ENCODE results near the gene PTPRG. TPM values are rescaled to one million over a fixed set of nuclear protein-coding genes. Genes with fewer than 3 reads are reported as not detected.

The PTPRG gene
- polyA plus RNA-seq, 3 donors, result not detected

GRCh38 chr3:61828184-61828874 lies 267.0 kb downstream of the PTPRG start:
- H3K36me3 ChIP-seq (replicated peaks in 1 of 2; ENCODE audit: control insufficient read depth in 1 of 2, insufficient read depth in 2 of 2, low read length in 2 of 2), result no peaks in the 10 kb centered on the region
- no peak overlapping the region for H3K27ac Mint-ChIP-seq
- H3K4me1 ChIP-seq (ENCODE audit: control insufficient read depth in 1 of 2, insufficient read depth in 2 of 2, low read length in 2 of 2), result no peaks in the 10 kb centered on the region
- H3K9me3 ChIP-seq (replicated peaks in 1 of 2; ENCODE audit: control insufficient read depth in 1 of 2, insufficient read depth in 1 of 2, low read length in 2 of 2), result no peaks in the 10 kb centered on the region
- H3K4me3 ChIP-seq (replicated peaks in 1 of 3; ENCODE audit: low read depth in 2 of 3, low read length in 3 of 3), result no peak overlapping the region
- H3K27me3 ChIP-seq (ENCODE audit: control insufficient read depth in 2 of 2, insufficient read depth in 2 of 2, low read length in 2 of 2), result no peaks in the 10 kb centered on the region
- no peaks in the 10 kb centered on the region for H3K36me3 Mint-ChIP-seq
- no peak overlapping the region for H3K4me2 ChIP-seq (replicated peaks; ENCODE audit: extremely low read depth, low read length, poor library complexity, severe bottlenecking)
- no peak overlapping the region for H3K9ac ChIP-seq (ENCODE audit: insufficient read depth, low read length, poor library complexity, severe bottlenecking)
- intact Hi-C loops (cut with micrococcal nuclease), result no loop called here
- no peak overlapping the region for H3K27ac ChIP-seq (ENCODE audit: low read depth in 1 of 2, low read length in 2 of 2)
- no peak overlapping the region for H2AFZ ChIP-seq (ENCODE audit: insufficient read depth, low read depth, low read length, poor library complexity, severe bottlenecking)
- no peak overlapping the region for H3K4me3 Mint-ChIP-seq
- H3K79me2 ChIP-seq (ENCODE audit: insufficient read depth, low read length), result no peaks in the 10 kb centered on the region
- H3K27me3 Mint-ChIP-seq (ENCODE audit: low read depth in 3 of 3), result peaks cover 0 to 2% (median 0%) of the 10 kb centered on the region in 3 donors
- no peak for TF ChIP-seq CTCF (IDR thresholded peaks at IDR 0.05)
- no peaks in the 10 kb centered on the region for H3K4me1 Mint-ChIP-seq
- H4K20me1 ChIP-seq (ENCODE audit: insufficient read depth, low read length), result no peaks in the 10 kb centered on the region
- H3K9me3 Mint-ChIP-seq, result peaks cover 0 to 3% (median 2%) of the 10 kb centered on the region in 7 donors
- DNase-seq, result no peak
- 100% methylated on average over 1 of the region's 7 CpGs for WGBS (ENCODE audit: insufficient coverage)

- Histone ChIP-seq H4K20me1 (ENCODE audit: insufficient read depth, low read length) (no peaks in the 10 kb centered on the region), H3K36me3 (replicated peaks in 1 of 2; ENCODE audit: control insufficient read depth in 1 of 2, insufficient read depth in 2 of 2, low read length in 2 of 2) (no peaks in the 10 kb centered on the region), H3K9me3 (replicated peaks in 1 of 2; ENCODE audit: control insufficient read depth in 1 of 2, insufficient read depth in 1 of 2, low read length in 2 of 2) (no peaks in the 10 kb centered on the region), H3K4me1 (ENCODE audit: control insufficient read depth in 1 of 2, insufficient read depth in 2 of 2, low read length in 2 of 2) (no peaks in the 10 kb centered on the region), H3K9ac (ENCODE audit: insufficient read depth, low read length, poor library complexity, severe bottlenecking) (no peak overlapping the region), H3K27me3 (ENCODE audit: control insufficient read depth in 2 of 2, insufficient read depth in 2 of 2, low read length in 2 of 2) (no peaks in the 10 kb centered on the region), H3K4me2 (replicated peaks; ENCODE audit: extremely low read depth, low read length, poor library complexity, severe bottlenecking) (no peak overlapping the region), H2AFZ (ENCODE audit: insufficient read depth, low read depth, low read length, poor library complexity, severe bottlenecking) (no peak overlapping the region), H3K4me3 (replicated peaks in 1 of 3; ENCODE audit: low read depth in 2 of 3, low read length in 3 of 3) (no peak overlapping the region), H3K79me2 (ENCODE audit: insufficient read depth, low read length) (no peaks in the 10 kb centered on the region), H3K27ac (ENCODE audit: low read depth in 1 of 2, low read length in 2 of 2) (no peak overlapping the region)
- no peaks in the 10 kb centered on the region for H3K4me1 Mint-ChIP-seq
- intact Hi-C loops (cut with micrococcal nuclease), result no loop called here
- H3K9me3 Mint-ChIP-seq, result peaks cover 0 to 3% (median 2%) of the 10 kb centered on the region in 7 donors
- no peak overlapping the region for H3K27ac Mint-ChIP-seq
- DNase-seq, result no peak
- H3K27me3 Mint-ChIP-seq (ENCODE audit: low read depth in 3 of 3), result peaks cover 0 to 2% (median 0%) of the 10 kb centered on the region in 3 donors
- no peak for TF ChIP-seq CTCF (IDR thresholded peaks at IDR 0.05)
- 79% methylated on average over 11 of the region's 16 CpGs for WGBS (ENCODE audit: insufficient coverage)
- no peak overlapping the region for H3K4me3 Mint-ChIP-seq
- no peaks in the 10 kb centered on the region for H3K36me3 Mint-ChIP-seq
Measured at GRCh38 chr3:61828880-61829721, 267.7 kb downstream of the PTPRG start.
